ENCODE results near the gene FAM53B.

FAM53B gene

GRCh38 chr10:124569623-124570470 lies 174.3 kb downstream of the FAM53B start:
- DNase-seq: no peak
